HG03025 (cell line): Measurements from ENCODE around the gene GRN.
"Not testable (repeated sequence)": the region's sequence is repeated elsewhere in the genome, so short reads cannot be mapped to it uniquely, and the experiment has no call there.

ENCODE experiments used
- ATAC-seq: cut with Tn5 transposase; IDR thresholded peaks from one replicate; pipeline ENCODE4 v1.9.1; 2021; ENCODE audit warnings: mild to moderate bottlenecking, moderate library complexity; ENCODE audit not compliant: unreplicated experiment, low FRiP score

GRN gene

DNA sequence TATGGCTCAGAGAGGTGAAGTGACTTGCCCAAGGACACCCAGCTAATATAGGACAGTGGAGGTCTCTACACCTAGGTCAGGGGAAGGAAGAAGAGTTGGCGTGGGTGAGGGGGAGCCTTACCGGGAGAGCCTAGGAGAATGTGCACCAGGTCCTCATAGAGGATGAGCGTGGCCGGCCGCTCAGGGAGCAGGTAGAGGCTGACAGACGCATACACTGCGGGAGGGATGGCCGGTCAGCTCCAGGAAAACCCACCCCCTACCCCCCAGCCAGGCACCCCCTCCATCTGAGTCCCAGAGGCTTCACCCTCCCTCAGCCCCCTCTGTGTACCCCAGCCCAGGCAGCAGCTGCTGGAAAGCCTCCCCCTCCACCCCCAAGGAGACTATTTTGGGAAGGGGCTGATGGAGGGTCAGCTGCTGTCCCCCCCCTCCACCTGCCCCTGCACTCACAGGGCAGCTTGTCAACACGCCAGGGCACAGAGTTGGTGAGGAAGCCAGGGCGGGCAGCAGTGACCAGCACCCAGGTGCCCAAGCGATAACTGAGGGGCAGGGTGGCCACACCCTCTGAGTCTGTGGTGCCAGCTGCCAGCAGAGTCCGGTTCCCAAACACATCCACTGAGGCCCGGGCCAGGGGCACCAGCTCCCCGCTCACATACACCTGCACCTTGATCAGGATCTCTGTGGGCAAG is 14.5 kb downstream of the GRN start:
- no peak for ATAC-seq

DNA sequence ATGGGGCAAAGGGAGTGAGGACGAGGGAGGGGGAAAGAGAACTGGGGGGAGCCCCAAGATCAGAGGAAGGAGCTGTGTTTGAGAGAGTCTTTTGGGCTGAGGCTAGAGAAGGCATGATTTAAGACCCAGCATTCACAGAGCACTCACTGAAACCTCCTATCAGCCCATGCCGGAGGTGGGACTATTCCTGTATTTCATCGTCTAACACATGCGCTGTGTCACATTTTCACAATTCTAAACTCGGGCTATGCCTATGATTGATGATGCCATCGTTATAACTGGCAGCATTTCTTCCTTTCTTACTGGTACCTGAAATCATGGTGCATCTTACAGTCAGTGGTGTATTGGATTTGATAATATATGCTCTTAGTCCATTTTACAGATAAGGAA is 15.0 kb downstream of the GRN start:
- ATAC-seq = no peak

DNA sequence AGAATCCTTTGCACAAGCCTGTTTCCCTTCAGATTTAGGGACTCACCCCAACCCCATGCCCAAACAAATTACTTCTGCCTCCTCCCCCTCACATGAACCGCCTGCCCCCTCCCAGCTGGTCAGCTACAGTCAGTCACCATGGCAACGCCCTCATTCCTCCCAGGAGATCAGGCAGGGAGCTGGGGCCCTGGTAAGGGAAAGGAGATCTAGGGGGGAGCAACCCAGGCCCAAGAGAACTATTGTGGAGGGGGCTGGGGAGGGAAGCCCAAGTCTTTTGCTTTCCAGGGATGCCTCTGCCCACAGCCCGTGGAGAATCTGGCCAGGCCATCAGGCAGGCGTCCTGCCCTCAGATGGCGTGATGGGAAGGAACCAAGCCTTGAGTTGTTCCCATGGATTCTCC is 15.7 kb downstream of the GRN start:
- ATAC-seq = no peak

DNA sequence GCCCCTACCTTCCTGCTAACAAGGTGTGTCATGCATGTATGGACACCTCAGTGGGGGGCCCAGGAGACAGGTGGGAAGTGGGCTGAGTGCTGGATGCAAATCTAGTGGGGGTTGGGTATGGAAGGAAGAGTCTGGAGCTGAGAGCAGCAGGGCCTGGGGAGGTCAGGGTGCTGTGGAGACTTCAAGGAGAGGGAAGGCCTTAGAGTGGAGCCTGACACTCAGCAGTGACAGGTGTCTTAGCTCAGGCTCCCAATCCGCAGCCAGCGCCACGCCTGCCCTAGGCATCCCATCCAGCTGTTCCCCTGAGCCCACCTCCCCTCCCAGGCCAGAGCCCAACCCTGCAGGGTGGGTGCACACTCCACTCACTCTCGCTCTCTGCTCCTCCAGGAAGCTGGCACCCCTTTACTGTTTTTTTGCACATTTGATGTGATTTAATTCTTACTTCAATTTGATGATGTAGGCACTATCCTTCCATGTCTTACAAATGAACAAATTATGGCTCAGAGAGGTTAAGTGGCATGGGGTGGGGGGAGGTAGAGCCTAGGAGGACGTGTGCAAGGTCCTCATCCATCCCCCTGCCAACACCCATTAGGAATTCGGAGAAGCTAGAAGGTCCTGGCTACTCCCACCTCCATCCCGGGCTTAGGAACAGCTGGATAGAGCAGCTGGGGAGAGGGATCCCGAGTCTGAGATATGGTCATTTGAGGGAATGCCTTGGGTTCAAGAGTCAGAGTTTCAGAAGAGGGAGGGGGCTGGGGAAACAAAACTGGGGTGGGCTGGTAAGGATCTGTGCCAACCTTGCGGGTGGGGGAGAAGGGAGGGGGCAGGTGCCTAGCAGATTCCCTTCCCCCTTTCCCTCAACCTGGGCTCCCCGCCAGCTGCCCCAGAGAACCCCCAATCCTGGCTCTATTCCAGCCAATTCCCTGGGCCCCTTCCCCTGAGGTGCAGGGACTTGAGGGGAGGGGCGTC is 16.5 kb downstream of the GRN start:
- ATAC-seq = no peak

DNA sequence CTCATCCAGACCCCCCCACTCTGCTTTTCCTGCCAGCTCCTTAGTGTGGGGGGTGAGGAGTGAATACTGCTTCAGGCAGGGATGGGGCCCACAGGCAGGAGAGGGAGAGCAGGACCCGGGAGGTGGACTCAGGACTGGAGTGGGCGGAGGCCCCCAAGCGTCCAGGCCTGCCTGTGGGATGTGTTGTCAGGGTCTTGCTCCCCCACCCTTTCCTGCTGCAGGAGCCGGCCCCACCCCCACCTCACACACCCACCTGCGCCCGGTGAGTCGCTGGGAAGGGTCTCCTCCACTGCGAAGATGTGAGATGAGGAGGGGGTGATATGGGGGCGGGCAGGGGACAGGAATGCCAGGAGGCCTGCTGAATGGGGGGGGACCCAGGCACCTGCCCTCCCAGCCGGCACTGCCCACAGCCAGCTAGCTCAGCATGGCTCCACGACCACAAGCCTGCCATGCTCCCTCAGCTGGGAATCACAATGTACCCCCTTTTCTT is 17.4 kb downstream of the GRN start:
- no peak for ATAC-seq

DNA sequence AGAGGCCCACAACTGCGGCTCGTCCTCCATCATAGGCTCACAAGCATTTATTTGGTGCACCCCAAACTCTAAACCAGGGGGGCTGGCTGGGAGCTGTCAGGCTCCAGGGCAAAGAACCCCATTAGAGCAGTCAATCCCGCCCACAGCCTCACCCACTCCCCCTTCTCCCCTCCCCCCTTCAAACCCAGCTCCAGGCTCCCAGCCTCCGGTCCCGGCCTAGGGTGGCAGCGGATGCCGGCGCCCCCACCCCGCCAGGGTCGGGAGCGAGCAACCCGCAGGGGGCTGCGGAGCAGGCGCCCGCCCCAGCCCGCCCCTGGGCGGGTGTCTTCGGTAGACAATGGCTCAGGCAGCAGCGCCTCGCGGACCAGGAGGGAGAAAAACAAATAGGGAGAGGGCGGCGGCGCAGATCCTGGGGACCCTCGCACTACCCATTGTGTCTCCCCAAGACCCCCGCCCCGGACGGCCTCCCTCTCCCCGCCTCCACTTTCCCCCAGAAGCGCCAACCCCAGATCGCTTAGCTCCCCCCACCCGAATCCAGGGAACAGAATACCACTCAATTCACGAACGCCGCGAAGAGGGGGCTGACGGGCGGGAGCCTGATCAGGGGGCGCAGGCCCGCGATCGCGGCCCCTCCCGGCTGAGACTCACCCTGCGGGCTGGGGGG is 18.0 kb downstream of the GRN start:
- ATAC-seq = no peak

DNA sequence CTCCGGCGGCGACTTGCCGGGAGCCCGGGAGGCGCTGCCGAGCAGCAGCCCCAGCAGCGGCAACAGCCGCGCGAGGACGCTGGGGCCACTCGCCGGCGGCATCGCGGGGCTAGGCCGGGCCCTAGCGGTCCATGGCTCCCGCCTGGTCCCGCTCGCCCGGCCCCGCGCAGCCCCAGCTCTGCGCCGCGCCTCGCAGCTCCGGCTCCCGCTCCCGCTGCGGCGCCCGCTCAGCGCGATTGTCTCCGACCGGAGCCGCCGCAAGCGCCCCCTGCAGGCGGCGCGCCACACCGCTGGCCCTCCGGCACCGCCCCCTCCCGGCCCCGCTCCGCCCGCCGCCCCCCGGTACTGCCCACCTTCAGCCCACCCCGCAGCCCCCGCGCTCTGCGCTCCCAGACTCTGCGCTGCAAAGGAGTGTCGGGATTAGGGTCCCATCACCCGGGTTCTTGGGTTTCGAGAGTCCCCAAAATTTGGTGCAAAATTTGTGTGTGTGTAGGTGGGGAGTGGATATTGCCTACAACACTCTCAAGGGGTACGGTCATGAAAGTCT is 18.6 kb downstream of the GRN start, which contains the start of gene FAM171A2:
FAM171A2 (minus strand) TSS at position 241 of the 547 bp plus-strand sequence; CDS start at position 102, 139 bp downstream.
- no peak for ATAC-seq

DNA sequence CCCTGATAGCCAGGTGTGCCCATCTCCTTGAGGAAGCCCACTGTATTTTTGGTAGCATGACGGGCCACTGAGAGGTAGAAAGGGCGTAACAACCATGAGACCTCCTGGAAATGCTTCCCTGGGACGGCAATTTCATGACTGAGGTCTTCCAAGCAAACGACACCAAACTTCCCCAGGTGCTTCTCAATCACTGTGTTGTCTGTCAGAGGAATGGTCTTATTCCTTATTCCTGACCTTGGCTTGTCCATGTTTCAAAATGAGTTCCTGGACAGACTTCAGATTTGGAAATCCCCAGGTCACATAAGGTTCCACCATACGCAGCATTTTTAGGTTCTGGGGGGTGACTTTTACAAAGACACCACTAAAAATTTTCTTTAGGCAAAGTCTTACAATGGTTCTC is 19.9 kb downstream of the GRN start:
- ATAC-seq = not testable (repeated sequence)

DNA sequence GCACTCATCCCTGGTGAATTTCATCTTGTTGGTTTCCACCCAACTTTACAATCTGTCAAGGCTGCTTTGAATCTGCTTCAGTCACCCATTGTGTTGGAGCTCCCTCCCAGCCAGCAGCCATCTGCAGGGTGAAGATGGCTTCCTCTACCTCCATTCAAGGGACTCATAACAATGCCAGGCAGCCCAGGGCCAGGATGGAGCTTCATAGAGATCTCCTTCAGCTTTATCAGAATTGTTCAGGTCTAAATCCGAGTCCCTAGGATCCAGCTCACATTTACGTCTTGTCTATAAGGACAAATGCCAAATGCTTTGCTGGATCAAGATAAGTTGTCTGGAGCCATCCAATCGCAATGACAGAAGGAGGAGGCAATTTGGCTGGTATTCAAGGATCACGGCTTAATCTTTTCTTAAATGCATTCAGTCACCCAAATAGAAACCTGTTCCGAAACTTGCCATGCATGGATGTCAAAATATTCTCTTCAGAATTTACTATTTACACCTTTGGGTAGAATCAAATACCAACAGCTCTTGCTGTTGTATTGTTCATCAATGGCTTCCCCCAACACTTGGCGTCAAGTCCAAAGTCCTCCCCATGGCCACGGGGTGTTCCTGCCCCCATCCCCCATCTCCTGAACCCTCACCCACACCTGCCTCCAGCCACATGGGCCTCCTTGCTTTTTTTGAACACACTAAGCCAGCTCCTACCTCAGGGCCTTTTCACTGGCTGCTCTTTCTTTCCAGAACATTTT is 22.3 kb downstream of the GRN start:
- ATAC-seq = no peak

DNA sequence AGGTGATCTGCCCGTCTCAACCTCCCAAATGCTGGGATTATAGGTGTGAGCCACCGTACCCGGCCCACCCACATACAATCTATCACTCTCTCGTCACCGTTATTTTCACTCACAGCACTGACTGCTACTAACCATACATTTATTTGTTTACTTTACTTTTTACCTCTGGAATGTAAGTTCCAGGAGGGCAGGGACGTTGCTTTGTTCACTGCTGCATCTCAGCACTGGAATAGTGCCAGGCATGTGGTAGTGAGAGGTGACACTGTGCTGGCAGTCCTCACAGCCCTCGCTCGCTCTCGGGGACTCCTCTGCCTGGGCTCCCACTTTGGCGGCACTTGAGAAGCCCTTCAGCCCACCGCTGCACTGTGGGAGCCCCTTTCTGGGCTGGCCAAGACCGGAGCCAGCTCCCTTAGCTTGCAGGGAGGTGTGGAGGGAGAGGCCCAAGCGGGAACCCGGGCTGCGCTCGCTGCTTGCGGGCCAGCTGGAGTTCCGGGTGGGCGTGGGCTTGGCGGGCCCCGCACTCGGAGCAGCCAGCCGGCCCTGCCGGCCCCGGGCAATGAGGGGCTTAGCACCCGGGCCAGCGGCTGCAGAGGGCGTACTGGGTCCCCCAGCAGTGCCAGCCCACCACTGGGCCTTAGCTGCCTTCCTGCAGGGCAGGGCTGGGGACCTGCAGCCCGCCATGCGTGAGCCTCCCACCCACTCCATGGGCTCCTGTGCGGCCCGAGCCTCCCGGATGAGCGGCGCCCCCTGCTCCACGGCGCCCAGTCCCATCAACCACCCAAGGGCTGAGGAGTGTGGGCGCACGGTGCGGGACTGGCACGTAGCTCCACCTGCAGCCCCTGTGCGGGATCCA is 23.5 kb downstream of the GRN start:
- ATAC-seq = not testable (repeated sequence)

DNA sequence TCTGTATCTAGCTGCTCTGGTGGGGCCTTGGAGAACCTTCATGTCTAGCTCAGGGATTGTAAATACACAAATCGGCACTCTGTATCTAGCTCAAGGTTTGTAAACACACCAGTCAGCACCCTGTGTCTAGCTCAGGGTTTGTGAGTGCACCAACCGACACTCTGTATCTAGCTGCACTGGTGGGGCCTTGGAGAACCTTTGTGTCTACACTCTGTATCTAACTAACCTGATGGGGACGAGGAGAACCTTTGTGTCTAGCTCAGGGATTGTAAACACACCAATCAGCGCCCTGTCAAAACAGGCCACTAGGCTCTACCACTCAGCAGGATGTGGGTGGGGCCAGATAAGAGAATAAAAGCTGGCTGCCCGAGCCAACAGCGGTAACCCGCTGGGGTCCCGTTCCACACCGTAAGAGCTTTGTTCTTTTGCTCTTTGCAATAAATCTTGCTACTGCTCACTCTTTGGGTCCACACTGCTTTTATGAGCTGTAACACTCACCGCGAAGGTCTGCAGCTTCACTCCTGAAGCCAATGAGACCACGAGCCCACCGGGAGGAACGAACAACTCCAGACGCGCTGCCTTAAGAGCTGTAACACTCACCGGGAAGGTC is 24.4 kb downstream of the GRN start:
- not testable (repeated sequence) for ATAC-seq

DNA sequence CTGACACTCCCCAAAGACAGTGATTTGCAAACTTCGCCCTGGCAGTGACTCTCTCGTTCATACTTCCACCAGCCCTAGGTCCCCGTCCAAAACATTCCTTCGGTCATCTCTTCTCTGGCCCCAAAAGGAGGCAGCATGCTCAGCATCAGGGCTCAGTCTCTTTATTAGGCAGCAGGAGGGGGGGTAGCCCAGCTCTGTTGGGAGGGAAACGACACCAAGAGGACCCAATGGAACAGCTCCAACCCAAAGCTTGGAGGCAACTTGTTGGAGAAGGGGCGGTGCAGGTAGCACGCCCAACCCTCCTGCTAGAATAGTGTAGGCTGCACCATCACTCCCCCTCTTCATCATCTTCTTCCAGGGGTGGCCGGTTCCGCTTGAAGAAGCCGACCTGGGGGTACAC is 26.9 kb downstream of the GRN start:
- no peak for ATAC-seq

DNA sequence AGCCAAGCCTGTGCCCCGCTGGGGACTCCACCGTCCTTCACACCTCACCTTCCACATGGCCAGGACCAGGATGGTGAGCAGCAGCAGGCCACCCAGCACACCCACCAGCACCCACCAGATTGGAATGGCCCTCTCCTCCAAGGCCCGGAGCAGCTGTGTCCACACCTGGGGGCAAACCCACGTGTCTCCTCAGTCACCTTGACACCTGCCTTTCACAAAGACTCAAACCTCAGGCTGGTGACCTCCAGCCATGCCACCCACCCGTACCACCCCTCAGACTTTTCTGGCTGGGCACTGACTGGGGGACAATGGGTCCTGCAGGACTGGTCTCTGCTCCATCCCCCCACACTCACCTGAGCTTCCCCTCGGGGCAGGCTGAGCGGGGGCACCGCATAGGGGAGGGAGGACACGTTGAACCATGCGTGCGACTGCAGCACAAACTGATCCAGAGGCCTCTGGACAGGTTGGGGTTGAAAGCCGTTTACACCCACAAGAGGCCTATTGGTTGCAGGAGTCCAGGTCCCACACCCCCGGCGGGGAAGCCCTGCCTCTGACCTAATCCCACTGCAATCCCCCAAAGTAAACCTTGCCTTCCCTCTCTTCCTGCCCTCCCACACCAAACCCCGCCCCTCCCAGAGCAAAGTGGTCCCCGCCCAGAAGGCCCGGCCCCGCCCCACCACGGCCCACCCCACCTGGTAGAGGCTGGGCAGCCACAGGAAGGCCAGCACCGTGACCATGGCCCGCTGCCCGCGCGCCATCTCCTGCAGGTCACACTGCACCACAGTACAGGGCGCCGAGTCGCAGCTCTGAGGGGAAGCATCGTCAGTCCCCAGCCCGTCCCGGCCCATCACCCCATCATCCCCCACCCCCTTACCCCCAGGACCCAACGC is 29.4 kb downstream of the GRN start:
- ATAC-seq = no peak

DNA sequence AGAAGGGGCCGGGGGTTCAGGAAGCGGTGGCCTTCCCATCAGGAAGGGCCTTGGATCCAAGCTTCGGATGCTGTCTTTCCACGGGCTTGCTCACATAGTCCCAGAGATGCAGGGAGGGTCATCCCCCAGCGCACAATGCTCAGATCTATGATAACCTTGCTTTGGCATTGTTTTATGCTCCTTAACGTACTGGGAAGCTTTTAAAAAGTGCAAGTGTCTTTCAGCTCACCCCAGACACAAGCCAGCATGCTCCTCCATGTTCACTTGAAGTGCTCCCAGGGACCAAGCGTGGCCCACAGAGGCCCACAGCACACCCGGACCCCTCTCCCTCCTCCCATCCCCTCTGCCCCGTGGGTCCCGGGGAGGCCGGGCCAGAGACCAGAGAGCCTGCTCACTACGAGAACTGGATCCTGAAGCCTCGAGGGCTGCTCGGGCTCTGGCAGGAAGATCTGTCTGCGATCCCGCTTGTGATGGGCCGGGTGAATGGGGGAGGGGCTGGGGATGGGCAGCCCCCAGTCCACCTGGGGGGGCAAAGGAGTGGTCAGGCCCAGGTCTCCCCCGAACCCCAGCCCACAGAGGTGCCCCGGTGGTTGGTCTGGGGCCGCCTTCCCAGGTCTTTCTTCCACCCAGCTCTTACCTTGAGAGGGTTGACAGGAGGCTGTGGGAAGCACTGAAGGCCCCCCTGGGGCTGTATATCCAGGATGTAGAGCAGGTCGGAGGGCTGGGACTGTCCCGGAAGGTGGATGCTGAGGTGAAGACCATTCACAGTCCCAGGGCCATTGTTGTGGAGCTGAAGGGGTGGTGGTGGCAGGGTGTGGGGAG is 30.3 kb downstream of the GRN start:
- no peak for ATAC-seq

DNA sequence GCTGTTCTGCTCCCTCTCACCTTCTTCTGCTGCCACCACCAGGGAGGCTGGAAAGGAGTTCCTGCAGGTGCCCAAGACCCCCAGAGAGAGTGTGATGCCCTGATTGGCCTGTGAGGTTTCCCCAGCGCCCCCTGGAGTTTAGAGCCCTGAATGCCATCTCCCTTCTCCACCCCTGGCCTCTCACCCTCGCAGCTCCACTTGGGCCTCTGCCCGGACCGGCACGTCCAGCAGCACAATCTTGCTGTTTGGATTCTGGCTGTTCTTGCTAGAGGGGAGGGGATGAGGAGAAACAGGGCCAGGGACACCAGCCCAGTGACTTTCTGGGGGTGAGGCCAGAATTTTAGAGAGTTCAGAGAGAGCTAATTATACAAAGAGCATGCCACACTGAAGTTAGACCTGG is 31.0 kb downstream of the GRN start:
- ATAC-seq = no peak

DNA sequence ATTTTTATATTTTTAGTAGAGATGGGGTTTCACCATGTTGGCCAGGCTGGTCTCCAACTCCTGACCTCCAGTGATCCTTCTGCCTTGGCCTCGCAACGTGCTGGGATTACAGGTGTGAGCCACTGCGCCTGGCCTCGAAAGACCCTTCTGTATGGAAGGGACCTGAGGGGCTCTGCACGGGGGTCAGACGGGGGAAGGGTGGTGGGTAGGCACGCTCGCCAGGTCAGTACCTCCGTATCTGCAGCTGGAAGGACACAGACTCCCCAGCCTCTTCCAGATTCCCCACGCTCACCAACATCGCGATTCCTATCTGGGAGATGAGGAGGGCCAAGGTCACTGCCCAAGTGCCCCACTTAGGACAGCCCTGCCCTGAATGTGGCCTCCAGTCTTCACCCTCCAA is 31.7 kb downstream of the GRN start:
- no peak for ATAC-seq

DNA sequence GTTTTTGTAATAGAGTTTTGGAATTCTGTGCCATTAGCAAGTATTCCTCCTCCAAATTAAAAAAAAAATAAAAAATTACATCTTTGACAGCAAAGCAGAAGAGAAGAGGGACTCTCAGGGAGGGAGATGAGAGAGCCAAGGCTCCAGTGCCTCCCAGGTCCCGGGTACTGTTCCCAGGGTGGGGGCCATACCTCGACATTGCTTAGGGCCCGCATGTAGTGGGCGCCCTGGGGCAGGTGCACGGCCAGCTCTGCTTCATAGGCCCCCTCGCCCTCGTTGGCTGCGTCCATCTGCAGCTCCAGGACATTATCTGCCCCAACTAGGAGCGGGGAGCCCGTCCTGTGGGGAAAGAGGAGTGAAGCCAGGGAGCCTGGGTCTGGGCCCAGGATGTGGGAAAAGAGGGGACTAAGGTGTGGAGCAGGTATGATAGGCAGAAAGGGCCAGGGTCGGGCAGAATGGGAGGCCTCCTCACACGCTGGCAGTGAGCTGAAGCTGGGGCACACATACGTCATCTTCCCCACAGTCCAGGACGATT is 33.1 kb downstream of the GRN start:
- no peak for ATAC-seq
